Astrocyte (in vitro differentiated cells and primary cell): ENCODE measurements around the gene KCNE1.

Experiments used
- CTCF ChIP-seq: IDR thresholded peaks from 2 replicates; pipeline ENCODE4 v1.5.1; 2011; ENCODE audit warnings: low read depth, mild to moderate bottlenecking, inconsistent platforms, low read length, moderate library complexity; ENCODE audit not compliant: insufficient read depth
- EZH2 ChIP-seq: IDR thresholded peaks from 2 replicates; pipeline ENCODE4 v1.6.1; 2012; ENCODE audit warnings: mild to moderate bottlenecking, low read length, inconsistent platforms; ENCODE audit not compliant: insufficient read depth

- TF ChIP-seq CTCF (no peak), EZH2 (no peak)
Measured at GRCh38 chr21:34530261-34530660, 18.3 kb upstream of the KCNE1 start.
